CD4-positive, alpha-beta T cell treated with Interferon gamma for 1 hour (primary cell): ENCODE results near the gene ATXN3.

Experiments used
- DNase-seq: peaks from one replicate; pipeline ENCODE4 v3.0.0-alpha.2; 2020

Gene ATXN3

DNA sequence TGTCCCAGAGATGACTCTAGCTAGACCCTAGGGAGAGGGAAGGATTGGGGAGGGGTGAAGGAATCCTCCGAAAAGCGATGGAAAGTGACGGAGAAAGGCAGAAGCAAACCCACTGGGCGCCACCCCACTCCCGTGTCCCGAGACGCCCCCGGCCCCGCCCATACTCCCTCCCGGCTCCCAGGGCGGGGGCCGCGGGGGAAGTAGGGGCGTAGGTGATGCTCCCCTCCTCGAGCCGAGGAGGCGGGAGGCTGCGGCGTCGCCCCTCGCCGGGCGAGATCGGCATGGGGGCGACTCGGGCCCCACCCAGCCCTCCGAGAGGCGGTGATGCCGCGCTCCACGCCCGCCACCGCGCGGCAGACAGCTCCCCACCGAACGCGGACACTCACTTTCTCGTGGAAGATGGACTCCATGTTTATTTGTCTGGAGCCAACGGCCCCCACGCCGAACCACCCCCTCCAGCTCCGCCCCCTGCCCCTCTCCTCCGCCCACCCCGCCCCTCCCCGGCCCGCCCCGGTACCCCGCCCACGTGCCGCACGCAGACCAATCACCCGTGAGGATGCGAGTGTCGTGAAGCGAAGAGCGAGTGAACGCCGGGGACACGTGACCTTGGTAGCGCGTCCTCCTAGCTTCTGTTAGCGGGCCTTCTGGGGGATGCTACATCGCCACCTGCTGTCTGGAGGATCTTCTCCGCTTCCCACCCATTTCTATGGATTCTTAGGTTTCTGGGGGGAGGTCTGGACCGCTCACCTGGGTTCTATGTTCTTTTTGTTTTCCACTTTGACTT lies at the start of gene ATXN3:
ATXN3 (minus strand) TSS at position 440 of the 784 bp plus-strand sequence; CDS start at position 410, 30 bp downstream.
- peak; percentile 97 for DNase-seq

DNA sequence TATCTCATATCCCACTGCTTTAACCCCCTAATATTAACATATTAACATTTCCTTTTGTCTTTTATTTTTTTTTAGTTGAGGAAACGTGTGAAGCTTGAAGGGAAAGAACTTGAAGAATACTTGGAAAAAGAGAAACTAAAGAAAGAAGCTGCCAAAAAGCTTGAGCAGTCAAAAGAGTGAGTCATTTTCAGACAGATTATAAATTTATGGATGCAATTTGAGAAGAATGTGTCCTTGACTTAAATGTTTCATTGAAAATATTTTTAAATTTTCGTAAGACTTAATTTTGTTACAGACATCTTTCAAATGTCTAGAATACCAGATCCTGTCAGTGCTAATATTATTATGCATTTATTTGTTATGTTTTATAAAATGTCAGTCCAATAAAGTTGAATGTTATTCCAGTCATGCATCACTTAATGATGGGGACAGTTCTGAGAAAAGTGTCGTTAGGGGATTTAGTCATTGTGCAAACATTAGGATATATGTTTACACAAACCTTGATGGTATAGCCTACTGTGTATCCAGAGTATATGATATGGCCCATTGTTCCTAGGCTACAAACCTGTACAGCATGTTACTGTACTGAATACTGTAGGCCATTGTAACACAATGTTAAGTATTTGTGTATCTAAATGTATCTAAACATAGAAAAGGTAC lies 48.0 kb upstream of the ATXN3 start:
- DNase-seq, result no peak

DNA sequence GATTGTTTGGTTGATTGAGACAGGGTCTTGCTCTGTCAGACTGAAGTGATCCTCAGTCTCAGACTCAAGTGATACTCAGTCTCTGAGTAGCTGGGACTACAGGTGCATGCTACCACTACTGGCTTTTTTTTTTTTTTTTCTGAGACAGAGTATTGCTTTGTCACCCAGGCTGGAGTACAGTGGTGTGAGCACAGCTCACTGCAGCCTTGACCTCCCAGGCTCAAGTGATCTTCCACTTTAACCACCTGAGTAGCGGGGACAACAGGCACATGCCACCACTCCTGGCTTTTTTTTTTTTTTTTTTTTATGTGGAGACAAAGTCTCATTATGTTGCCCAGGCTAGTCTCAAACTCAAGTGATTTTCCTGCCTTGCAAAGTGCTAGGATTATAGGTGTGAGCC lies 47.2 kb upstream of the ATXN3 start:
- DNase-seq, result no peak

DNA sequence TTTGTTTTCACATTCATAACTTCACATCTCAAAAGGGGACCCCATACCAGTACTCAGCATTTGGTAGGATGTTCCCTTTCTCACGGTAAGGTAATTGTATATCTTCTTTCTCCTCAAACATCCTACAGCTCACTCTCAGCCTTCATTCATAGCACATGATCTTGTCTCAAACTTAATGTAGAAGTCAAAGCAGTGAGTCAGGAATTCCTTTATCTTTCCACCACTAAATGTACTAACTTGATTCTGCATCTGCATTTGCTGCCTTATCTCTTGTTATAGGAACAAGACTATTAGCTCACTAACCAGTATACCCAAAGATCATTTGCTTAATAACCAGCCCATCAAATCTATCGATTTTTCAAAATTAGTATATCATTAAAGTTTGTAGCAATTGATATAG lies 38.3 kb upstream of the ATXN3 start:
- no peak for DNase-seq

DNA sequence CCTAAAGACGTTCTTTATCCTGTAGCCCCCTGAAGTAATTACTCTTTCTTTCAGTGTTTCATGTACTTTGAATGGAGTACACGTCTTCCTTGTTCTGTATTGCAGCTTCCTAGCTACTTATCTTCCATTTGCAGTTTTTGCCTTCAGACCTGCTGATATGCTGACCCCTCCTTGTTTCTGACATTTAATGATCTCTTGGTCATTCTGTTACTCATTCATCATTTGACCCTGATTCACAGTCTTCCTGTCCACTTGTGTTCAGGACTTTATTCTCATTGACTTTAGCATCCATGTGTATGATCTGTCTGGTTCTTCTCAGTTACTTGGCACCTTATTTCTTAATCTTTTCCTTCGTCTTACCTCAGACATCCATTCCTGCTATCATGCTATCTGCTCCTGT lies 37.6 kb upstream of the ATXN3 start:
- no peak for DNase-seq

DNA sequence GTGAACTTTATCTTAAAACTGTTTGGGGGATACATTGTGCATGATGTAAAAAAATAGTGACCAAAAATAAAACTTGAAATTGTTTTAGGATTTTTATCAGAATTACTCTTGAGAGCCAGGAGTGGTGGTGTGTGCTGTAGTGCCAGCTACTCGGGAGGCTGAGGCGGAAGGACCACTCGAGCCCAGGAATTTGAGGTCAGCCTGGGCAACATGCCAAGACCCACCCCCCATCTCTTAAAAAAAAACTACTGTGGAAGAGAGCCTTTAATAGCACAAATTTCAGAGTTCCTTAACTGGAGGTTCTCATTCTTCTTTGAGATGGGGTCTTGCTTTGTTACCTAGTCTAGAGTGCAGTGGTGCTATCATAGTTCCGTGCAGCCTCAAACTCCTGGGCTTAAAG lies 36.9 kb upstream of the ATXN3 start:
- no peak for DNase-seq

DNA sequence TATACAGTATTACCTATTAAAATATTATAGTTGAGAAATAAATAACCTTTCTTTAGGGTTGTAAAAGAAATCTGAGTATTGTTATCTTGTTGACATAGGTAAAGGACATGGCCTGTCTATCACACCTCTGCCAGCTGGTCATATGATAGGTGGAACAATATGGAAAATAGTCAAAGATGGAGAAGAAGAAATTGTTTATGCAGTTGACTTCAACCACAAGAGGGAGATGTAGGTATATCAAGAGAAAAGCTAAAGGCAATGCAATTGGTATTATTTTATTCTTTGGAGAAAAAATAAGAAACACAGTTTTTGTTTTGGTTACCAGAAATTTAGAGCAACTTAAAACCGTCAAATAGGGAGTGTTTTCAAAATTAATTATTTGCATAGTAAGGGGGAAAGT lies 28.9 kb upstream of the ATXN3 start:
- DNase-seq, result no peak

DNA sequence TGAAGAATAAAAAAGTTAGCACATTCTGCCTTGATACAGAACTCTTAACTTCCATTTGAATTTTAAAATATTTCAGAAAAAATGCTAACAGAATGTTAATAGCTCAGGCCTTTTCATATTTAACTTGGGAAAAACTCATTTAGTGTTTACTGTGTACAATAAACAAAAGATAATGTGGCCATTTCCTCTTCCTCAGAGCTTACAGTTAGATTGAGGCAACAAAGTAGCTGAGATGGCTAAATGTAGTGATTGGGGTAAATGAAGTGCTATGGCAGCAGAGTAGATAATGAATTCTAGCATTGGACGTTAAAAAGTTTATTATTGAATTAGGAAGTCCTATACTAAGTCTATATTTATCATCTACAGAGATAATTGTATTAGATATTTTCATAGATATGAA lies 28.1 kb upstream of the ATXN3 start:
- DNase-seq, result no peak

DNA sequence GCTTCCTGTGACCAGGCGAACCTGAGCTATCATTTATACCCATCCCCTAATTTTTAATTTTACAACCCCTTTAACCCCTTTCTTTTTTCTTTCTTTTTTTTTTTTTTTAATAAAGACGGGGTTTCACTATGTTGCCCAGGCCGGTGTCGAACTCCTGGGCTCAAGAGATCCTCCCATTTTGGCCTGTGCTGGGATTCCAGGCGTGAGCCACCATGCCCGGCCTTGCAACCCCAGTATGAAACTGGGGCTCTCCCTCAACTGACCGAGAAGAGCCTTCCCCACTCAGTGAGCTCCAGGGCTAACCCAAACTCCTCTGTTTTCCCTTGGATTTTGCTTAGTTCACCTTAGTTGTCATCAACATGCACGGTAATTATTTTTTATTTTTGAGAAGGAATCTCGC lies 16.4 kb upstream of the ATXN3 start:
- no peak for DNase-seq

DNA sequence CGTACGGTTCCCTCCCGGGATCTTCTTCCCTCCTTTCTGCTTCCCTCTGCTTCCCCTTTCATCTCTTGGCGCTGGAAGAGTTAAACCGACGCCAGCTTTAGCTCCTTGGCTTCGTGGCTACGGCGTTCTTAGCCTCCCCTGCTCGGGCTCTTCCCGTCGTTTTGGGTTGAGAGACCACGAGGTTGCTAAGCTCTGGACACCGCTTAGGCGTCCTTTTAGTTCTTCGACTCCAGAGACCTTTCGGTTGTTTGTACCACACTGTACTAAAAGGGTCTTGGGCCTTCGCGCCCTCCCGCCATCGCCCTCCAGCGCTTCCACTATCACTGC lies 15.9 kb upstream of the ATXN3 start:
- no peak for DNase-seq

DNA sequence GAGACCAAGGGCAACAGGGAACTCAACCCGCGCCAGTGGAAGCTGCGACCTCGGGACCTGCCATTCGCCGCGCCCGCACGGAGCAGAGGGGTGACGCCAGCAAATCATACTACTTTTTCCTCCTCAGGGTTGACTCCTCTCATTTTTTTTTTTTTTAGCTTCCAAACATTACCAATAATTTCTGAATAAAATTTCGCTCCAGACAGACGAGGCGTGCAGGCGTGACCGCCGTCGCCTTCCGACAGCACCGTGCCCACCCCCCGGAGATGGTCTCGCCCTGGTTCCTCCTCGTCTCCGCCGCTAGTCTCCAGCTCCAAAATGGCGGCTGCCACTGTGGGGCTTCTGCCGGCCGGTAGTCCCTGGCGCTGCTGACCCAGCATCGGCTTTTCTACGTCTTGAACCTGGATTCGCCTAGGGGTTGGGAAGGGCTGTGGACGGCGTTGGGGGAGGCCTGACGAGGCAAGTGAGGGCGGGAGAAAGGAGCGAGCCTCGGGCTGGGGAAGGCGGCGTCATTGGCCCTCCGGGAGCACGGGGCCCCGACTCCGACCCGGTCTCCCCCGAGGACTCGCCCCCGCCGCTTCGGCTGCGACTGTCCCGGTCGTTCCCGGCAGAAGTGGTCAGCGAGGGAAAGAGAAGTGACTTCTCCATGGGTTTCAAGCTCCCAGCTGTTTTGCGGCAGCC lies 15.4 kb upstream of the ATXN3 start, which contains the start of the genes CPSF2 and NDUFB1:
CPSF2 (plus strand) TSS at position 300 of the 681 bp plus-strand sequence. CDS start 9,016 bp downstream, outside the sequence.
NDUFB1 (minus strand) TSS at position 37 of the 681 bp plus-strand sequence. CDS start 4,069 bp downstream, outside the sequence.
- DNase-seq, result peak; percentile 74

DNA sequence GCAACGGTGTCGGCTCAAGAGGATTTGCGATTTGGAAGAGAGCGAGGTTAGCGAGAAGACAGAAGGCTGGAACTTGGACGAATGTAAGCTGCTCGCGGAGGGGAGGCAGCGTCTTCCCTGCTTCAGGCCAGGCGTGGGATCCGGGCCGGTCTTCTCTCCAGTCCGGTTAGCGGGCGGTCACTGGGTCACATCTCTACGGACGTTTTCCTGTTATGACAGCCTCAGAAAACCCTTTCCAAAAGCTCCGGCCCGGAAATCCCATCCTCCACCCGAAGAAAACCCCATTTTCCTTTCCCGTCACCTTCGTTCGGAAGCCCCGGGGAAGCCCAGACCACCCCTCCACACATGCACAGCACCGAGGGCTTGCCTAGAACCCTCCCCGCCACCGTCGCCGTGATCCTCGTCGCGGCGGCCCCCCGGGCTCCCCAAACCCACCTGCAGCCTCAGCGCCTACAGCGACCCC lies 14.9 kb upstream of the ATXN3 start:
- DNase-seq, result peak; percentile 1

DNA sequence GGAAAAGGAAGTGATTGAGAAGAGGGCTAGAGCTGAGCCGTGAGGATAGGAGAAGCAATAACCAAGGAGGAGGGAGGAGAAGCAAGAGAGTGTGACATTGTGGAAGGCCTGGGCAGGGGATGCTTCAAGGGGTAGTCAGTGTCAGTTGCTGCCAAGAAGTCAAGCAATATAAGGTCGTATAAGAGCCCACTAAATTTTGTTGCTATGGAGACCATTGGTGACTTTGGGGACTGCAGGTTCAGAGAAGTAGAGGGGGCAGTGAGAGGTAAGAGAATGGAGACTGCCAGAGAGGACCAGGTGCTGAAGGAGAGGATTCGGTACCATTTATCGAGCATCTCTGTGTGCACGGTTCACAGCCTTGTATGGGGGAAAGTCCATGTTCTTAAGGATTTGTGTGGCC lies 3.1 kb upstream of the ATXN3 start:
- no peak for DNase-seq

DNA sequence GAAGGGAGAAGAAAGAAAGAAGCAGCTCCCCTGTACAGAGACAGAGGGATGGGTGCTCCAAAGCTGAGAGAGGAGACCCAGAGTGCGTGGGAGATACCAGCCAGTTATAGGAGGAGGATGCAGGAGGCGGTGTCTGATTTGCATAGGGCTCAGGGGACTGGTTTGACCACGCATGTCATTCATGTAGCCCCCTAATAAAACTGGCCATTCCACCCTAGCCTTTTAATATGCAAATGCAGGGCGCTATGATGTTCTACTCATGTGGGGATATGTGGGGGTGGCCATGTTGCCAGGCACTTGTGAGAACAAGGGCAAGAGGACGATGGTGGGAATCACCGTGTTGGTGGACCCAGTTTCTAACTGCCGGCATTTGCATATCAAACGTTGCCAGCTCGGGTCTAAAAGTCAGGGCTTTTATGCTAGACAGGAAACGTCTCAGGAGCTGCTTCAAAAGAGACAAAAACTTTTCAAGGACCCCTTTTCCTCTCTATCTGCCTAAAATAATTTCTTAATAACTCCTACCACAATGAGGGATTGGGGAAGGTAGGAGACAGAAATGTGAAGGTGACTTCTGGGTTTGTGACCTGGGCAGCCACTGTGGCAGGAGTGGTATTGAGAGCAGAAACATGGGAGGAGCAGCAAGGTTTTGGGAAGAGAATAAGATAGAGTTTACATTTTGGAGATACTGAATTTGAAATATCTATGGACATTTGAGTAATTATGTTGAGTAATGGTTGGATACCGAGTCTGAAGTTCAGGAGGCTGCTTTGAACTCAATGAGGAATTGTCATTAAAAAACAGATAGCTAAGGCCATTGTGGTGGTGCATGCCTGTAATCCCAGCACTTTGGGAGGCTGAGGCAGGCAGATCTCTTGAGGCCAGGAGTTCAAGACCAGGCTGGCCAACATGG lies 2.2 kb upstream of the ATXN3 start:
- DNase-seq, result peak; percentile 3

DNA sequence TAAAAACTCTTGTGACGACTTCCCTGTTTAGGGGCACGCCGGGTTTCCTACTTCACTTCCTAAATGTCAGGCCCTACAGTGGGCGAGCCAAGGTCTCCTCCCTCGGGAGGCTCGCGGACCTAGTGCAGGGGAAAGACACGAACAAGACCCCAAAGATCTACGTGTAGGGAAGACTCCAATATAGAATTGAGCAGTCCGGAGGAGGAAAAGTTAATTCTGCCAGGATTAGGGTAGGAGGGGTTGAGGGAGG lies 564 bp downstream of the ATXN3 start:
- DNase-seq, result peak; percentile 9

DNA sequence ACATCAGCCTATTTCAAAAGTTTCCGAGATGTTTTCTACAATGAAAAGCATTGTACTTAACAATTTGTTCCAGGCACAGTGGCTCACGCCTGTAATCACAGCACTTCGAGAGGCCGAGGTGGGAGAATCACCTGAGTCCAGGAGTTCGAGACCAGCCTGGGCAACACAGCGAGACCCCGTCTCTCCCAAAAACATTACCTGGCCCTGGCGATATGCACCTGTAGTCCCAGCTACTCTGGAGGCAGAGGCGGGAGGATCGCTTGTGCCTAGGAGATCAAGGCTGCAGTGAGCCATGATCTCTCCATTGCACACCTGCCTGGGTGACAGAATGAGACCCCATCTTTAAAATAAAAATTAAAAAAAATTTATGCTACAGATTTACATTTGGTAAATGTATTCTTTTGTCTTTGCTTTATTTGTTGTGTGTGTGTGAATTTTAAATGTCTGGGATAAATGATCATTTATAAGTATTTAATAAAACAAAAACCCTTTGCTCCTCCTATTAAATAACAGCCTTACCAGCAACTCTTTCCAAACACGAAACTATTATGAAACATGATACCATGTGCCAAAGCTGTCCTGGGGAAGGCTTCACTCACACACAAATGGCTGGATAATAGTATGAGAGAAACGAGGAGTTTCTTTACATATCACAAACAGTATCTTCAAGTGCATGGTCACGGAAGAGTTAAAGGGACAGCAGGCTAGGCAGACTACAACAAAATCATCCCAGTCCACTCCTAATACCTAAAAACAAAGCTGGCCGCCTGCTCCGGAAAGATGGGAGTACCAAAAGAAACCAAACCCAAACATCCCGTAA lies 1.1 kb downstream of the ATXN3 start:
- DNase-seq, result no peak

DNA sequence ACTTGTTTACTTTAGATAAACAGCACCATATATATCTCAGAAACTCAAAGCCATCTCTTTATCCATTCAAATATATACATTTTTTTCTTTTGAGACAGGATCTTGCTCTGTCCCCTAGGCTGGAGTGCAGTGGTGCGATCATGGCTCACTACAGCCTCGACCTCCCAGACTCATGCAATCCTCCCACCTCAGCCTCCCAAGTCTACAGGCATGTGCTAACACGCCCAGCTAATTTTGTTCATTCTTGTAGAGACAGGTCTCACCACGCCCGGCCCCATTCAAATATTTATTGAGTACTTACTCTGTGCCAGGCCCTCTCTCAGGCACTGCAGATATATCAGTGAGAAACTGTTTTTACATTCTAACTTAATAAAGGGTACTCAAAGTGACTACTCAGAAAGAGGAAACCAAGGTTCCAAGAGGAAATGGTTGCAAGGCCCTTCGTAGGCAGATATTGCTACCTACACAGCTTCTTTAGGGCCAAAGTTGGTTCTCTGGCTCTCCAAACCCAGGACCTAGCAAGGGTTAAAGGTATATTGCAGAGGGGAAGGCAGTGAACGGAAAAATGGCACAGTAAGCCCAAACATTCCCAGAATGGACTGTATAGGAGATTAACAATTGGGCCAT lies 2.9 kb downstream of the ATXN3 start:
- no peak for DNase-seq

DNA sequence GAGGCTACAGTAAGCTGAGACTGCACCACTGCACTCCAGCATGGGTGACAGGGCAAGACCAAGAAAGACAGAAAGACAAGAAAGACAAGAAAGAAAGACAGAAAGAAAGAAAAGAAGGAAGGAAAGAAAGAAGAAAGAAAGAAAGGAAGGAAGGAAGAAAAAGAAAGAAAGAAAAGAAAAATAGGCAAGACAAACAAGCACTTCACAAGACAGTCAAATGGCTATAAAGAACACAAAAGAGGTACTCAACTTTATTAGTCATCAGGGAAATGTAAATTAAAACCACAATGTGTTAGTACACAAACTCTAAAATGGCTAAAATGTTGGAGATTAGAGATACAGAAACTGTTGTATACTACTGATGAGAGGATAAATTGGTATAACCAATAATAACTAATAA lies 6.6 kb downstream of the ATXN3 start:
- DNase-seq, result no peak

DNA sequence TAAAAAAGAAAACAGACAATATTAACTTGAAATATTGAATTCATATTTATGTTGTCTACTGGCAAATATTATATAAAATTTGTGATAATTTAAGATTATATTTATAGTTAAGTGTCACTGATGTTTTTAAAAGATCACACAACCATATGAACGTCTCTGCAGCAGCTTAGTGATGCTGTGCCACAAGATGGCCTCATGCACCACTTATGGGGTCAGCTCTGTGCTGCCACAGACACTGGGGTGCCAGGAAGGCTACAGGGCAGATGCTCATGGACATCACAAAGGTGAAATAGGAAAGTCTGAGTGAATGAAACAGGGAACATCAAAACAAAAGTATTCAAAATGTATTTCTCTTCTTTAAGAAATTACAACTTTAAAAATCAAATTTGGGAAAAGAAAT lies 13.1 kb downstream of the ATXN3 start:
- DNase-seq, result no peak

DNA sequence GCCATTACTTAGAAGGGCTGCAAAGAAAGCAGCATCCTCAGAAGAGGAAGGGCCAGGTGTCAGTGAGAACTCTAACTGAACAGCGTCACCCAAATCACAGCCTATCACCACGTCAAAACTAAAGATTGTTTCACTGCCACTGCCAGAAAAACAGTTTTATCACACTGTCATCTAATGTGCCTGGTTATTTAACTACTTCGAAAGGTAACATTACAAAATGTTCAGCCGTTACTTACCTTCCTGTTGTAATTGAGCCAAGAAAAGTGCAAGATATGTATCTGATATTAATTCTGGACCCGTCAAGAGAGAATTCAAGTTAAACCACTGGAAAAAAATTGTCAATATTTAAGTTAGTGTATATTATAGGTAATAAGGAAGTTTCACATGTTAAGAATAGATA lies 17.9 kb downstream of the ATXN3 start:
- DNase-seq, result no peak

DNA sequence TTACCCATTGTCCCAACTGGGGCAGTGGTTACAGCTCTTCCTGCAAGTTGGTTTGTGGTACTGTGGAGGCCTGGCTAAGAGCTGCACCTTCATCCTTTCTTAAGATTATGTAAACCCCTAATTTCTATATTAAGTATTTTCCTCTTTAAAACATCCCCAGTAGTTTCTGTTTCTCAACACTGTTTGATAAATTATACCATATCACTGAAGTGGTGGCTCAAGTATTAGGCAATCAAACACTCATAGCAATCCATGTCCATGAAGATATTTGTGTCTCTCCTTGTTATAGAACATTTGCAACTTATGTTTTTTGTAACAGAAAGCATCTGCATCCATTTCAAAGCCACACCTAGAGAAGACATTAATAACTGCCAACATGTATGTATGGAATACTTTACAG lies 31.8 kb downstream of the ATXN3 start:
- no peak for DNase-seq
